DOHH2 (cell line): ENCODE results near the gene PRKG2.

Experiments used
- H3F3A ChIP-seq: fragments of 200-600 bp; sonication (generic), shearing (Covaris generic); 2 replicates; pipeline ENCODE4 v1.6.0; 2016; ENCODE audit warnings: antibody characterized with exemption, mild to moderate bottlenecking; ENCODE audit not compliant: control insufficient read depth, insufficient read depth
- H3K27ac ChIP-seq: fragments of 200-600 bp; sonication (generic); 2 replicates; pipeline ENCODE4 v1.5.1; 2014; ENCODE audit warnings: low read depth, mild to moderate bottlenecking, low read length, moderate library complexity
- H3K27me3 ChIP-seq: fragments of 200-600 bp; sonication (generic); 2 replicates; pipeline ENCODE4 v1.6.1; 2014; ENCODE audit warnings: mild to moderate bottlenecking, low read length, mixed read lengths; ENCODE audit not compliant: control insufficient read depth
- H3K36me3 ChIP-seq: fragments of 200-600 bp; sonication (generic); 2 replicates; pipeline ENCODE4 v1.6.1; 2014; ENCODE audit warnings: mild to moderate bottlenecking, low read length, moderate library complexity, mixed read lengths; ENCODE audit not compliant: control insufficient read depth
- H3K4me1 ChIP-seq: fragments of 200-600 bp; sonication (generic); 2 replicates; pipeline ENCODE4 v1.6.1; 2014; ENCODE audit warnings: mild to moderate bottlenecking, low read length, mixed read lengths; ENCODE audit not compliant: control insufficient read depth
- H3K4me2 ChIP-seq: fragments of 200-600 bp; sonication (generic); 2 replicates; pipeline ENCODE4 v1.6.0; 2014; ENCODE audit warnings: mild to moderate bottlenecking, low read length, moderate library complexity
- H3K4me3 ChIP-seq: fragments of 200-600 bp; sonication (generic); 2 replicates; pipeline ENCODE4 v1.5.1; 2014; ENCODE audit warnings: mild to moderate bottlenecking, low read length, mixed read lengths
- H3K79me2 ChIP-seq: fragments of 200-600 bp; sonication (generic); 2 replicates; pipeline ENCODE4 v1.6.1; 2014; ENCODE audit warnings: mild to moderate bottlenecking, low read length, mixed read lengths; ENCODE audit not compliant: control insufficient read depth
- H3K9me2 ChIP-seq: fragments of 200-600 bp; sonication (generic); replicated peaks from 2 replicates; pipeline ENCODE4 v1.6.1; 2014; ENCODE audit warnings: mild to moderate bottlenecking, low read length, mixed read lengths; ENCODE audit not compliant: control insufficient read depth
- H3K9me3 ChIP-seq: fragments of 200-600 bp; sonication (generic); 2 replicates; pipeline ENCODE4 v1.6.1; 2014; ENCODE audit warnings: antibody characterized with exemption, low read length, mixed read lengths; ENCODE audit not compliant: control insufficient read depth, insufficient read depth
- H4K20me1 ChIP-seq: fragments of 200-600 bp; sonication (generic); 2 replicates; pipeline ENCODE4 v1.6.0; 2014; ENCODE audit warnings: low read depth, mild to moderate bottlenecking, antibody characterized with exemption, low read length, moderate library complexity; ENCODE audit not compliant: control insufficient read depth, insufficient read depth
- EZH2phosphoT487 ChIP-seq: fragments of 200-600 bp; sonication (generic); IDR thresholded peaks from 2 replicates; pipeline ENCODE4 v1.6.1; 2017; ENCODE audit warnings: borderline replicate concordance, mild to moderate bottlenecking, antibody characterized with exemption, low read length, moderate library complexity, mixed read lengths
- TF ChIP-seq, protein P1 (sequence below): fragments of 200-600 bp; sonication (generic); IDR thresholded peaks from one replicate; pipeline ENCODE4 v1.5.1; 2014; ENCODE audit warnings: antibody characterized with exemption, mild to moderate bottlenecking, low read depth, low read length; ENCODE audit not compliant: poor library complexity, severe bottlenecking

PRKG2 gene

DNA sequence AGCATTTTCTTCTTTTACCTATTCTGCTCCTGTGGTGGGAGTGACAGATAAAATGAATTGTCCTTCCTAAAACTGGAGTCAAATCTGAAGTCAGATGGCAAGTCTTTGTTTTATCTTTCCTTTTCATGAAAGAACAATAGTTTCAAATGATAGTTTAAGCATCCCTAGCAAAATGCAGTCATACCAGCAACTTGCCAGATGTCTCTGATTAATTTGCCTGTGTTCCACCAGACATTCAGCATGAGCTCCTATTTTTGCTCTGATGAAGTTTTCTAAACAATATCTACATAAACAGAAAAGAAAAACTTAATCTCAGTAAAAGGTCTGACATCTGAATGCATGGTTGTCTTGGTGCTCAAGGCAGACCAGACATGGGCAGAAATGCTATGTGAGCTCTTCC lies 15.2 kb downstream of the PRKG2 start:
- Histone ChIP-seq H3K4me2 (no peak overlapping the region), H3F3A (no peaks in the 10 kb centered on the region), H3K36me3 (no peaks in the 10 kb centered on the region), H3K27ac (no peak overlapping the region), H4K20me1 (no peaks in the 10 kb centered on the region), H3K79me2 (no peaks in the 10 kb centered on the region), H3K9me2 (no peaks in the 10 kb centered on the region), H3K27me3 (no peaks in the 10 kb centered on the region), H3K4me3 (no peak overlapping the region), H3K4me1 (no peaks in the 10 kb centered on the region), H3K9me3 (no peaks in the 10 kb centered on the region)
- TF ChIP-seq, protein P1, sequence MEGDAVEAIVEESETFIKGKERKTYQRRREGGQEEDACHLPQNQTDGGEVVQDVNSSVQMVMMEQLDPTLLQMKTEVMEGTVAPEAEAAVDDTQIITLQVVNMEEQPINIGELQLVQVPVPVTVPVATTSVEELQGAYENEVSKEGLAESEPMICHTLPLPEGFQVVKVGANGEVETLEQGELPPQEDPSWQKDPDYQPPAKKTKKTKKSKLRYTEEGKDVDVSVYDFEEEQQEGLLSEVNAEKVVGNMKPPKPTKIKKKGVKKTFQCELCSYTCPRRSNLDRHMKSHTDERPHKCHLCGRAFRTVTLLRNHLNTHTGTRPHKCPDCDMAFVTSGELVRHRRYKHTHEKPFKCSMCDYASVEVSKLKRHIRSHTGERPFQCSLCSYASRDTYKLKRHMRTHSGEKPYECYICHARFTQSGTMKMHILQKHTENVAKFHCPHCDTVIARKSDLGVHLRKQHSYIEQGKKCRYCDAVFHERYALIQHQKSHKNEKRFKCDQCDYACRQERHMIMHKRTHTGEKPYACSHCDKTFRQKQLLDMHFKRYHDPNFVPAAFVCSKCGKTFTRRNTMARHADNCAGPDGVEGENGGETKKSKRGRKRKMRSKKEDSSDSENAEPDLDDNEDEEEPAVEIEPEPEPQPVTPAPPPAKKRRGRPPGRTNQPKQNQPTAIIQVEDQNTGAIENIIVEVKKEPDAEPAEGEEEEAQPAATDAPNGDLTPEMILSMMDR: no peak
- TF ChIP-seq EZH2phosphoT487: no peak

DNA sequence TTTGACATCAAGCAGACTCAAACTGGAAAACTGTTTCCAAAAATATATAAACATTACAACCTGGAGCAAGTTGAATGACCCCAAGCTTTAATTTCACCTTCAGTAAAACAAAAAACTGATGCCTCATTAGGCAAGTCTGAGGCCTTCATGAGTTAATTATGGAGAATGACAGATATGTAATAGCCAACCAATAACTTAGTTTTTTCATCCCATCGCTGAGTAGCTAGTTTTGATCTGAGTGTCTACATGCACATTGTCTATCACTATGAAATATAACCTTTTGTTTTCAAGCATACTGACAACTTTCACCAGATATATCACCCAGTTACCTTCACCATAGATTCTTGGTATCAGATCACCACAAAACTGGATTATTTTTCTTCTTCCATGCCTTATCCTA lies 16.4 kb downstream of the PRKG2 start:
- no peak for TF ChIP-seq EZH2phosphoT487
- TF ChIP-seq, protein P1: no peak
- H3K4me1 ChIP-seq: no peaks in the 10 kb centered on the region

DNA sequence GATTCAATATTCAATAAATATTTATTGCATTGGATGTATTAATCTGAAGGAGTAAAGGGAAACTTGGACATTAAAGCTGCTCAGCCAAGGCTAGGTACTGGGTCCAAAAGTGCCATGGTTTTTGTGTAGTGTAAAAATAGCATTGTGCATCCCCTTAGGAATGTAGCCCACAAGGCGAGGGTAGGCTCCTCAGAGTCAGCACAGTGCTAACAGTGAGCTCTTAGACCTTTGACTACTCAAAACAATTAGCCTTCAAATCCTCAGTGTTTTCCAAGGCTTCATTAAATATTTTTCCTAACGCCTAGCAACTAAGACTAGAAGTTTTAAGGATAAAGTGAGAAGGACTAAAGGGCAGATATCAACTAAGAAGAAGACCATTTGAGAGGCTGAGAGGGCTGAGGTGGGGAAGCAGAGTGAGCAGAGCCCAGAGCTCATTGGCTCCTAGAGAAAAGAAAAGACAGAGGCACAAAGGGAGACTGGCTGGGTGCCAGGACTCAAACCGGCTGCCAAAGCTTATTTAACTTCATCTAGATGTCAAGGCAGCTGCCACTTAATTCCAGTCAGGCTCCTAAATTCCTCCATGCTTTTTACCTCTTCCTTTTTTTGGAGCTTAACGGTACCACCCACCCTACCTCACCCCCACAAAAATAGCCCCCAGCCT lies 17.0 kb downstream of the PRKG2 start:
- Histone ChIP-seq H3K4me1 (no peaks in the 10 kb centered on the region), H3K27me3 (no peaks in the 10 kb centered on the region), H3K9me3 (no peaks in the 10 kb centered on the region), H3F3A (no peaks in the 10 kb centered on the region), H3K36me3 (no peaks in the 10 kb centered on the region), H3K79me2 (no peaks in the 10 kb centered on the region), H3K4me3 (no peak overlapping the region), H3K4me2 (no peak overlapping the region), H4K20me1 (no peaks in the 10 kb centered on the region), H3K27ac (no peak overlapping the region), H3K9me2 (no peaks in the 10 kb centered on the region)
- TF ChIP-seq, protein P1: no peak
- TF ChIP-seq EZH2phosphoT487: no peak

More for the DNA sequence above, 16.4 kb downstream of the PRKG2 start:
- H3K36me3 ChIP-seq: no peaks in the 10 kb centered on the region
- H3K4me3 ChIP-seq: no peak overlapping the region
- no peaks in the 10 kb centered on the region for H3K27me3 ChIP-seq
- no peaks in the 10 kb centered on the region for H3K9me2 ChIP-seq
- H3F3A ChIP-seq: no peaks in the 10 kb centered on the region
- no peaks in the 10 kb centered on the region for H4K20me1 ChIP-seq
- no peak overlapping the region for H3K27ac ChIP-seq
- H3K4me2 ChIP-seq: no peak overlapping the region
- no peaks in the 10 kb centered on the region for H3K9me3 ChIP-seq
- H3K79me2 ChIP-seq: no peaks in the 10 kb centered on the region
